Measurements from ENCODE around the gene PPFIBP1.
"Not testable (repeated sequence)": the region's sequence is repeated elsewhere in the genome, so short reads cannot be mapped to it uniquely, and the experiment has no call there.

PPFIBP1 gene

GRCh38 chr12:27583981-27584380 lies 60.0 kb downstream of the PPFIBP1 start:
- DNase-seq (ENCODE audit: extremely low read depth, insufficient read length) = no peak
- peaks cover 2% of the 10 kb centered on the region for H3K36me3 ChIP-seq (ENCODE audit: control insufficient read depth, insufficient read depth, low read length)
- no peak for TF ChIP-seq CTCF (IDR thresholded peaks at IDR 0.05; ENCODE audit: insufficient read depth, low read length, poor library complexity, severe bottlenecking)
- H3K4me3 ChIP-seq (replicated peaks; ENCODE audit: low read depth, low read length) = no peak overlapping the region
- no peaks in the 10 kb centered on the region for H3K27me3 ChIP-seq (replicated peaks; ENCODE audit: control insufficient read depth, insufficient read depth, low read length)

GRCh38 chr12:27585739-27586265 lies 61.8 kb downstream of the PPFIBP1 start:
- DNase-seq (ENCODE audit: extremely low read depth, insufficient read length) = no peak
- H3K4me3 ChIP-seq (replicated peaks; ENCODE audit: low read depth, low read length) = no peak overlapping the region
- H3K36me3 ChIP-seq (ENCODE audit: control insufficient read depth, insufficient read depth, low read length) = no peaks in the 10 kb centered on the region
- no peaks in the 10 kb centered on the region for H3K27me3 ChIP-seq (replicated peaks; ENCODE audit: control insufficient read depth, insufficient read depth, low read length)
- no peak for TF ChIP-seq CTCF (IDR thresholded peaks at IDR 0.05; ENCODE audit: insufficient read depth, low read length, poor library complexity, severe bottlenecking)

- not testable (repeated sequence) for DNase-seq (ENCODE audit: extremely low read depth, insufficient read length); H3K27me3 ChIP-seq (replicated peaks; ENCODE audit: control insufficient read depth, insufficient read depth, low read length); H3K4me3 ChIP-seq (replicated peaks; ENCODE audit: low read depth, low read length); H3K36me3 ChIP-seq (ENCODE audit: control insufficient read depth, insufficient read depth, low read length)
These were observed 64.2 kb downstream of the PPFIBP1 start for GRCh38 chr12:27588075-27588730.

GRCh38 chr12:27588776-27589175 lies 64.8 kb downstream of the PPFIBP1 start:
- H3K4me3 ChIP-seq (replicated peaks; ENCODE audit: low read depth, low read length) = no peak overlapping the region

GRCh38 chr12:27589419-27589818 lies 65.4 kb downstream of the PPFIBP1 start:
- Histone ChIP-seq H3K27me3 (replicated peaks; ENCODE audit: control insufficient read depth, insufficient read depth, low read length) (no peaks in the 10 kb centered on the region), H3K4me3 (replicated peaks; ENCODE audit: low read depth, low read length) (no peak overlapping the region), H3K36me3 (ENCODE audit: control insufficient read depth, insufficient read depth, low read length) (no peaks in the 10 kb centered on the region)
- no peak for DNase-seq (ENCODE audit: extremely low read depth, insufficient read length)
- no peak for TF ChIP-seq CTCF (IDR thresholded peaks at IDR 0.05; ENCODE audit: insufficient read depth, low read length, poor library complexity, severe bottlenecking)

More at GRCh38 chr12:27588776-27589175, 64.8 kb downstream of the PPFIBP1 start:
- no peak for DNase-seq (ENCODE audit: extremely low read depth, insufficient read length)
- TF ChIP-seq CTCF (IDR thresholded peaks at IDR 0.05; ENCODE audit: insufficient read depth, low read length, poor library complexity, severe bottlenecking) = no peak
- no peaks in the 10 kb centered on the region for H3K27me3 ChIP-seq (replicated peaks; ENCODE audit: control insufficient read depth, insufficient read depth, low read length)
- H3K36me3 ChIP-seq (ENCODE audit: control insufficient read depth, insufficient read depth, low read length) = no peaks in the 10 kb centered on the region

- H3K36me3 ChIP-seq (ENCODE audit: control insufficient read depth, insufficient read depth, low read length); DNase-seq (ENCODE audit: extremely low read depth, insufficient read length); H3K27me3 ChIP-seq (replicated peaks; ENCODE audit: control insufficient read depth, insufficient read depth, low read length); H3K4me3 ChIP-seq (replicated peaks; ENCODE audit: low read depth, low read length): not testable (repeated sequence)
These were observed 67.7 kb downstream of the PPFIBP1 start for GRCh38 chr12:27591698-27592097.

- Histone ChIP-seq H3K4me3 (replicated peaks; ENCODE audit: low read depth, low read length) (no peak overlapping the region), H3K27me3 (replicated peaks; ENCODE audit: control insufficient read depth, insufficient read depth, low read length) (no peaks in the 10 kb centered on the region), H3K36me3 (ENCODE audit: control insufficient read depth, insufficient read depth, low read length) (no peaks in the 10 kb centered on the region)
- TF ChIP-seq CTCF (IDR thresholded peaks at IDR 0.05; ENCODE audit: insufficient read depth, low read length, poor library complexity, severe bottlenecking) = no peak
- DNase-seq (ENCODE audit: extremely low read depth, insufficient read length) = peak; percentile 17
These were observed 68.5 kb downstream of the PPFIBP1 start for GRCh38 chr12:27592548-27592947.

All from GM06990 (cell line).